ENCODE data around the gene SLC44A5. TPM values are rescaled to one million over a fixed set of nuclear protein-coding genes. Genes with fewer than 3 reads are reported as not detected.

The SLC44A5 gene
- polyA plus RNA-seq, 3 donors: not detected

GRCh38 chr1:75171876-75172275, 439.0 kb downstream of the SLC44A5 start:
- Mint-ChIP-seq H3K4me3 (no peak overlapping the region), H3K9me3 (peaks cover 0 to 6% (median 0%) of the 10 kb centered on the region in 7 donors), H3K27ac (no peak overlapping the region), H3K4me1 (no peaks in the 10 kb centered on the region), H3K27me3 (ENCODE audit: low read depth in 3 of 3) (peaks cover 0 to 4% (median 2%) of the 10 kb centered on the region in 3 donors), H3K36me3 (no peaks in the 10 kb centered on the region)
- no peak overlapping the region for H3K4me2 ChIP-seq (replicated peaks; ENCODE audit: extremely low read depth, low read length, poor library complexity, severe bottlenecking)
- no peaks in the 10 kb centered on the region for H3K36me3 ChIP-seq (replicated peaks in 1 of 2; ENCODE audit: control insufficient read depth in 1 of 2, insufficient read depth in 2 of 2, low read length in 2 of 2)
- intact Hi-C loops (cut with micrococcal nuclease): no loop called here
- no peaks in the 10 kb centered on the region for H4K20me1 ChIP-seq (ENCODE audit: insufficient read depth, low read length)
- no peak for DNase-seq
- H3K4me3 ChIP-seq (replicated peaks in 1 of 3; ENCODE audit: low read depth in 2 of 3, low read length in 3 of 3): no peak overlapping the region
- WGBS (ENCODE audit: insufficient coverage): no CpG with 5 or more reads among the region's 1 CpG
- TF ChIP-seq, protein P1, sequence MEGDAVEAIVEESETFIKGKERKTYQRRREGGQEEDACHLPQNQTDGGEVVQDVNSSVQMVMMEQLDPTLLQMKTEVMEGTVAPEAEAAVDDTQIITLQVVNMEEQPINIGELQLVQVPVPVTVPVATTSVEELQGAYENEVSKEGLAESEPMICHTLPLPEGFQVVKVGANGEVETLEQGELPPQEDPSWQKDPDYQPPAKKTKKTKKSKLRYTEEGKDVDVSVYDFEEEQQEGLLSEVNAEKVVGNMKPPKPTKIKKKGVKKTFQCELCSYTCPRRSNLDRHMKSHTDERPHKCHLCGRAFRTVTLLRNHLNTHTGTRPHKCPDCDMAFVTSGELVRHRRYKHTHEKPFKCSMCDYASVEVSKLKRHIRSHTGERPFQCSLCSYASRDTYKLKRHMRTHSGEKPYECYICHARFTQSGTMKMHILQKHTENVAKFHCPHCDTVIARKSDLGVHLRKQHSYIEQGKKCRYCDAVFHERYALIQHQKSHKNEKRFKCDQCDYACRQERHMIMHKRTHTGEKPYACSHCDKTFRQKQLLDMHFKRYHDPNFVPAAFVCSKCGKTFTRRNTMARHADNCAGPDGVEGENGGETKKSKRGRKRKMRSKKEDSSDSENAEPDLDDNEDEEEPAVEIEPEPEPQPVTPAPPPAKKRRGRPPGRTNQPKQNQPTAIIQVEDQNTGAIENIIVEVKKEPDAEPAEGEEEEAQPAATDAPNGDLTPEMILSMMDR (IDR thresholded peaks at IDR 0.05): no peak
- no peaks in the 10 kb centered on the region for H3K9me3 ChIP-seq (replicated peaks in 1 of 2; ENCODE audit: control insufficient read depth in 1 of 2, insufficient read depth in 1 of 2, low read length in 2 of 2)
- H3K27ac ChIP-seq (ENCODE audit: low read depth in 1 of 2, low read length in 2 of 2): no peak overlapping the region
- H3K9ac ChIP-seq (ENCODE audit: insufficient read depth, low read length, poor library complexity, severe bottlenecking): no peak overlapping the region
- H3K27me3 ChIP-seq (ENCODE audit: control insufficient read depth in 2 of 2, insufficient read depth in 2 of 2, low read length in 2 of 2): no peaks in the 10 kb centered on the region
- H2AFZ ChIP-seq (ENCODE audit: insufficient read depth, low read depth, low read length, poor library complexity, severe bottlenecking): no peak overlapping the region
- no peaks in the 10 kb centered on the region for H3K79me2 ChIP-seq (ENCODE audit: insufficient read depth, low read length)
- no peaks in the 10 kb centered on the region for H3K4me1 ChIP-seq (ENCODE audit: control insufficient read depth in 1 of 2, insufficient read depth in 2 of 2, low read length in 2 of 2)

DNA sequence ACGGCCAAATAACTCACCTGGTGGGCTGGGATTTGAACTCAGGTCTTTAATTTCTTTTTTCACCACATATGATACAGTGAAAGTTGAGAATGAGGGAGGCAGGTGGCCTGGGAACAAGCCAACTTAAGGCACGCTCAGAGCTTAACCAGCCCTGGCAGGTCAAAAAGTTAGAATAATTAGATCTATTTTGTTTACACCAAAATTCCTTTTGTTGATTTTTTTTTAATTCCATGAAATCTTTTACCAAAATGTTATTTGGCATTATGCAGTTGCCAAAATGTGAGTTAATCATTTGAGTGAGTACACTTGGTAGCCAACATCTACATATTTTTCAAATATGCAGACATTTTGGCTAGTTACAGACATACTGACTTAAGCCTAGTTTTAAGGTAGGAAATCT, 439.9 kb downstream of the SLC44A5 start:
- Histone ChIP-seq H3K79me2 (ENCODE audit: insufficient read depth, low read length) (no peaks in the 10 kb centered on the region), H3K4me3 (replicated peaks in 1 of 3; ENCODE audit: low read depth in 2 of 3, low read length in 3 of 3) (no peak overlapping the region), H3K36me3 (replicated peaks in 1 of 2; ENCODE audit: control insufficient read depth in 1 of 2, insufficient read depth in 2 of 2, low read length in 2 of 2) (no peaks in the 10 kb centered on the region), H3K4me2 (replicated peaks; ENCODE audit: extremely low read depth, low read length, poor library complexity, severe bottlenecking) (no peak overlapping the region), H2AFZ (ENCODE audit: insufficient read depth, low read depth, low read length, poor library complexity, severe bottlenecking) (no peak overlapping the region), H3K9me3 (replicated peaks in 1 of 2; ENCODE audit: control insufficient read depth in 1 of 2, insufficient read depth in 1 of 2, low read length in 2 of 2) (no peaks in the 10 kb centered on the region), H3K4me1 (ENCODE audit: control insufficient read depth in 1 of 2, insufficient read depth in 2 of 2, low read length in 2 of 2) (no peaks in the 10 kb centered on the region), H3K9ac (ENCODE audit: insufficient read depth, low read length, poor library complexity, severe bottlenecking) (no peak overlapping the region), H3K27me3 (ENCODE audit: control insufficient read depth in 2 of 2, insufficient read depth in 2 of 2, low read length in 2 of 2) (peaks cover 0 to under 1% of the 10 kb centered on the region in 2 donors), H4K20me1 (ENCODE audit: insufficient read depth, low read length) (no peaks in the 10 kb centered on the region), H3K27ac (ENCODE audit: low read depth in 1 of 2, low read length in 2 of 2) (no peak overlapping the region)
- Mint-ChIP-seq H3K27me3 (ENCODE audit: low read depth in 3 of 3) (peaks cover 0 to 4% (median 4%) of the 10 kb centered on the region in 3 donors), H3K27ac (no peak overlapping the region), H3K4me1 (no peaks in the 10 kb centered on the region), H3K36me3 (no peaks in the 10 kb centered on the region), H3K9me3 (peaks cover 0 to 6% (median 0%) of the 10 kb centered on the region in 7 donors), H3K4me3 (no peak overlapping the region)
- TF ChIP-seq, protein P1 (IDR thresholded peaks at IDR 0.05): no peak
- 100% methylated on average over 1 of the region's 2 CpGs for WGBS (ENCODE audit: insufficient coverage)
- intact Hi-C loops (cut with micrococcal nuclease): no loop called here
- DNase-seq: no peak
